AG04450 (cell line): ENCODE results near the gene TRABD2A. TPM values are rescaled to one million over a fixed set of nuclear protein-coding genes. Genes with fewer than 3 reads are reported as not detected.

ENCODE experiments used
- CTCF ChIA-PET: fragments of 300-600, 350-600 bp; formaldehyde crosslinking; extraction: SDS; loops from one replicate; lab custom pipeline; 2022; ENCODE audit warnings: antibody characterized with exemption, inconsistent platforms; lab: Charles Lee
- POLR2A ChIA-PET: fragments of 350-600 bp; formaldehyde crosslinking; extraction: SDS; loops from one replicate; lab custom pipeline; 2021; ENCODE audit warnings: antibody characterized with exemption, inconsistent platforms; lab: Yijun Ruan, JAX
- DNase-seq: peaks from one replicate; pipeline ENCODE4 v3.0.0-alpha.2; 2011; ENCODE audit warnings: low read depth, low spot score
- H3K27ac ChIP-seq: one replicate; pipeline ENCODE4 v1.5.1; 2012; ENCODE audit warnings: low read depth, low read length, control low read depth
- H3K27me3 ChIP-seq: one replicate; pipeline ENCODE4 v1.6.0; 2012; ENCODE audit warnings: low read length; ENCODE audit not compliant: control insufficient read depth, insufficient read depth
- H3K4me3 ChIP-seq: 2 replicates; pipeline ENCODE4 v1.5.1; 2011; ENCODE audit warnings: mild to moderate bottlenecking, low read depth, low read length, control low read depth
- H3K9me3 ChIP-seq: 2 replicates; pipeline ENCODE4 v1.5.1; 2012; ENCODE audit warnings: low read length; ENCODE audit not compliant: control insufficient read depth, insufficient read depth
- polyA plus RNA-seq: library from polyadenylated mRNA; depleted of rRNA; stranded (reverse); fragments of >200 nt; gene quantifications from 2 replicates; pipeline ENCODE4 v1.2.3, GENCODE V29; 2011
- TF ChIP-seq, protein P1 (sequence below): IDR thresholded peaks from 2 replicates; pipeline ENCODE4 v1.5.1; 2011; ENCODE audit warnings: low read depth, low read length, control low read depth, inconsistent platforms

The TRABD2A gene
- polyA plus RNA-seq, 1 experiment, result 30.2 TPM

DNA sequence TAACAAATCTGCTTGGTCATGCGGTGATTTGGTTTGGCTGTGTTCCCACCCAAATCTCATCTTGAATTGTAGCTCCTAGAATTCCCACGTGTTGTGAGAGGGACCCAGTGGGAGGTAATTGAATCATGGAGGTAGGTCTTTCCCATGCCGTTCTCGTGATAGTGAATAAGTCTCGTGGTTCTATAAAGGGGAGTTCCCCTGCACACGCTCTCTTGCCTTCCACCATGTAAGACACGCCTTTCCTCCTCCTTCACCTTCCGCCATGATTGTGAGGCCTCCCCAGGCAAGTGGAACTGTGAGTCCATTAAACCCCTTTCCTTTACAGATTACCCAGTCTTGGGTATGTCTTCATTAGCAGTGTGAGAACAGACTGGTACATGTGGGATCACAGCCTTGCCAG lies 36.7 kb downstream of the TRABD2A start:
- POLR2A ChIA-PET, result no interaction called here

DNA sequence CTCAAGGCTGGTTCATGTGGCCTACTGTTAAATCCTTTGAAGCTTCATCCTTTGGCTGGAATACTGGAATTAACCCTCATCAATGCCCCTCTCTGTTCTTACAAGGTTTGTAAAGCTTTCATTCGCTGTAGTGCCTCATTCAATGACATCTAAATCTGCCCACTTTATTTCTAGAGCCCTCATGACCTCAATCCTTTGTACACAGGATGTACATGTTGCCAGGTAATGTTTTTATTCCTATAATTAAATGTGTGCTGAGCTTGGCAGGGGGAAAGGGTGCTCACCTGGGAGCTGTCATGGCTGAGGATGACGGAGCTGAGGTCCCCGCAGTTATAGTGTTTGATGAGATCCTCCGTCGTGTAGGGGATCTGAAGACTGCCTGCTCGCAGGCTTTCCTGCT lies 39.3 kb downstream of the TRABD2A start:
- Histone ChIP-seq H3K9me3 (no peaks in the 10 kb centered on the region), H3K4me3 (no peak overlapping the region), H3K27me3 (no peaks in the 10 kb centered on the region), H3K27ac (no peak overlapping the region)
- no peak for DNase-seq
- TF ChIP-seq, protein P1, sequence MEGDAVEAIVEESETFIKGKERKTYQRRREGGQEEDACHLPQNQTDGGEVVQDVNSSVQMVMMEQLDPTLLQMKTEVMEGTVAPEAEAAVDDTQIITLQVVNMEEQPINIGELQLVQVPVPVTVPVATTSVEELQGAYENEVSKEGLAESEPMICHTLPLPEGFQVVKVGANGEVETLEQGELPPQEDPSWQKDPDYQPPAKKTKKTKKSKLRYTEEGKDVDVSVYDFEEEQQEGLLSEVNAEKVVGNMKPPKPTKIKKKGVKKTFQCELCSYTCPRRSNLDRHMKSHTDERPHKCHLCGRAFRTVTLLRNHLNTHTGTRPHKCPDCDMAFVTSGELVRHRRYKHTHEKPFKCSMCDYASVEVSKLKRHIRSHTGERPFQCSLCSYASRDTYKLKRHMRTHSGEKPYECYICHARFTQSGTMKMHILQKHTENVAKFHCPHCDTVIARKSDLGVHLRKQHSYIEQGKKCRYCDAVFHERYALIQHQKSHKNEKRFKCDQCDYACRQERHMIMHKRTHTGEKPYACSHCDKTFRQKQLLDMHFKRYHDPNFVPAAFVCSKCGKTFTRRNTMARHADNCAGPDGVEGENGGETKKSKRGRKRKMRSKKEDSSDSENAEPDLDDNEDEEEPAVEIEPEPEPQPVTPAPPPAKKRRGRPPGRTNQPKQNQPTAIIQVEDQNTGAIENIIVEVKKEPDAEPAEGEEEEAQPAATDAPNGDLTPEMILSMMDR, result no peak
- ChIA-PET CTCF (interaction anchor here (1.2 to 1.3 kb wide), 2 partner anchors 37 to 40 kb away, joined by 4 to 5 read pairs; no protein-coding TSS in a partner anchor), POLR2A (no interaction called here)

More for the DNA sequence above, 36.7 kb downstream of the TRABD2A start:
- Histone ChIP-seq H3K4me3 (no peak overlapping the region), H3K9me3 (no peaks in the 10 kb centered on the region), H3K27me3 (no peaks in the 10 kb centered on the region), H3K27ac (no peak overlapping the region)
- CTCF ChIA-PET, result no interaction called here
- TF ChIP-seq, protein P1, result no peak
- DNase-seq, result no peak

DNA sequence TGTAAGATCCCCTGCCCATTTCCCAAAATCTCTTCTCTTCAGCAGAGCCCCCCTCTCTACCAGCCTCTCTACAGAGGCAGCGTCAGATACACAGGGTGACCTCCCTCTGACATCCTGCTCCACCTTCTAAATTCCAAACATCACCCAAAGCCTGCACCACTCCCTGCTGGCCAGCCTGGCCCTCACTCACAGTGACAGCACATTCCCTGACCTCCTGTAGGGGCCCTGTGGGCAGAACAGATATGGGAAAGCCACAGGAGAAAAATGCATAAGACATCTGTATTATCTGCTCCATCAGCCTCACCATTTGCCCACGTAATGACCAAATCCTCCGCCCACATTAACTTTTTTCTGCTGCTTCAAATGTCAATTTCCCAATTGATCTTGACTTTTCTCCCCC lies 40.6 kb downstream of the TRABD2A start:
- no peak overlapping the region for H3K4me3 ChIP-seq
- CTCF ChIA-PET, result no interaction called here
- POLR2A ChIA-PET, result no interaction called here
- DNase-seq, result no peak
- no peaks in the 10 kb centered on the region for H3K27me3 ChIP-seq
- peaks cover 6% of the 10 kb centered on the region; the same call in 1 of the 2 replicates for H3K9me3 ChIP-seq
- TF ChIP-seq, protein P1, result 0 out of 2 replicates have a peak, but pooled peaks have one; percentile 9
- H3K27ac ChIP-seq, result no peak overlapping the region

DNA sequence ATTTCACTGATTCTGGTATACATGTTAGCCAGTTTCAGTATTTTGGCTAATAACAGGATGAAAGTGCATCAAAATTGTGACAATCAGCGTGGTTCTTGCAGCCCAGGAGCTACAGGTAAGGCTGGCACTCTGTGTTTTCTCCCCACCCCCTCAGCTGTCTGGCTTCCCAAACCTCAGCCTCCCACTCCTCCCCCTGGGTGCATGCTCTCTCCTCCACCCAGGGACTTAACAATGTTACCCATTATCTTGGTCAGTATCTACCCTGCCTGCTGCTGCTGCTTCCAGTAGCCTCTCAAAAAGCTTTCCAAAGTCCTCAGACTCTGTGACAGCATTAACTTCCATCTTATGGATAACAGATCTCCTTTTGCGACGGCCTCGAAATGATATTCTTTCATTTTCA lies 41.0 kb downstream of the TRABD2A start:
- Histone ChIP-seq H3K4me3 (no peak overlapping the region), H3K27me3 (no peaks in the 10 kb centered on the region), H3K9me3 (peaks cover 6% of the 10 kb centered on the region; the same call in 1 of the 2 replicates), H3K27ac (no peak overlapping the region)
- DNase-seq, result no peak
- TF ChIP-seq, protein P1, result no peak
- CTCF ChIA-PET, result no interaction called here
- POLR2A ChIA-PET, result interaction anchor here (1.1 kb wide), 1 partner anchor 42 kb away, joined by 3 read pairs; no protein-coding TSS in a partner anchor

DNA sequence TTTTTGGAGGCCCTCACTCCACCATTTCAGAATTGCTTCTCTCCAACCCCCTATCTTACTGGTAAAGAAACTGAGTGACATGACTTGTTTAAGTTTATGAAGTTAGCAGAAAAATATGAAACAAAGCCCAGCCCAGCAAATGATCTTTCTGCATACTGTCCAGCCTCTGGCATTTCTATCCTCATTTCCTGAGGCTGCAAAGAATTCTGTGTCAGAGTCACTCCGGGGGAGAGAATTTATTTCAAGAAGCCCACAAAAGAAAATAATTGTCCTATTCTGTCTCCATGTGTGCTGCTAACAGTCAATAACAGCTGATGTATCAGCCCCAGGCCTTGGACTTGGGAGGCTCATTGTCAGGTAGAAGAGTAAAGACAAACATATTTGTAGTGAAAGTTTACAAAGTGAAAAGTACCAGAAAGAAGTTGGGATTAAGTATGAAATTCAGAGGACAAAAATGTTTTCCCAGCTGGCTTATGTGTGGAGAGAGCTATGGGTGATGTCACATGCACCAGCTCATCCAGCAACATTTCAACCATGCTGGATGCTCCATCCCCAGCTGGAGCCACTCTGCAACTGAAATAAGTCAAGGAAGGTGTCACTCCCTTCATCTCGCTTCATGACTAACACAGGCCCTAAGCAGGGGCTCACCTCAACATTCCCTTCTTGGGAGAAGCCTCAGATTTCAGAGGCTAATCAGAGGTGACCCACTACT lies 42.3 kb downstream of the TRABD2A start:
- CTCF ChIA-PET, result interaction anchor here (0.8 to 1.5 kb wide), 3 partner anchors 20 to 88 kb away, joined by 3 to 5 read pairs (median 3); no protein-coding TSS in a partner anchor

More for the DNA sequence above, 42.3 kb downstream of the TRABD2A start:
- Histone ChIP-seq H3K4me3 (no peak overlapping the region), H3K27ac (peak overlapping the region; percentile 76), H3K9me3 (peaks cover 6% of the 10 kb centered on the region; the same call in 1 of the 2 replicates), H3K27me3 (no peaks in the 10 kb centered on the region)
- POLR2A ChIA-PET, result interaction anchor here (0.8 to 1.9 kb wide), 4 partner anchors 10 to 121 kb away, joined by 3 to 11 read pairs (median 6); no protein-coding TSS in a partner anchor
- peak; percentile 77 for DNase-seq
- TF ChIP-seq, protein P1, result no peak
